ENCODE data around the gene KCNMA1.

DNA sequence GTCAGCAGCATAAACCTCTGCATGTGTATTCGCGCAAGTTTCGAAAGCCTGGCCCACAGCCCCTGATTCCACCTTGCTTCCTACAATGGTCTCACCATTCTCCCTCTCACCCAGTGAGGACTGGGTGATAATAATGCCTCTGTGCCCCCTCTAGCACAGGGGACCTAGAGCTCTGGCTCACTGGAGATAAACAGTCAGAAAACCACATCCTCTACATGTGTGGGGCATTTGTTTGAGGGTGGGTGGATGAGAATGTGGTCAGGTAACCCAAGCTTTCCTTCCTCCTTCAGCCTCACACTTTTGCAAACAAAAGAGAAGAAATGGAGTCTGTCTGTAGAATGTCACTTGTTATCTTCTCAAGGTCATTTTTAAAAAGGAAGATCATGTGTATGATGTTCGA is 373.5 kb downstream of the KCNMA1 start:
- TF ChIP-seq EP300 (IDR thresholded peaks at IDR 0.05) = no peak
- no peak for TF ChIP-seq CTCF (IDR thresholded peaks at IDR 0.05)
